Measurements from ENCODE around the gene PSME3IP1. TPM values are rescaled to one million over a fixed set of nuclear protein-coding genes. Genes with fewer than 3 reads are reported as not detected.

Gene PSME3IP1
- total RNA-seq, 1 donor: 70.2 TPM

GRCh38 chr16:57125969-57126368 lies 59.9 kb downstream of the PSME3IP1 start:
- peak; percentile 14 for DNase-seq (ENCODE audit: insufficient read length, low spot score, missing footprints)
- no peaks in the 10 kb centered on the region for H3K27me3 ChIP-seq (ENCODE audit: insufficient read depth, low read length)
- H3K79me2 ChIP-seq (ENCODE audit: insufficient read depth, low read length): no peaks in the 10 kb centered on the region
- H3K4me2 ChIP-seq (ENCODE audit: insufficient read depth, low read length): no peak overlapping the region
- no peak overlapping the region for H2AFZ ChIP-seq (ENCODE audit: low read length)
- no peak overlapping the region for H3K4me3 ChIP-seq (ENCODE audit: insufficient read depth, low read length)
- no peak for TF ChIP-seq CTCF (IDR thresholded peaks at IDR 0.05; ENCODE audit: extremely low read depth, low read depth, low read length)
- no peaks in the 10 kb centered on the region for H3K36me3 ChIP-seq (ENCODE audit: insufficient read depth, low read length)
- no peaks in the 10 kb centered on the region for H3K4me1 ChIP-seq (ENCODE audit: insufficient read depth, low read length)
- no peaks in the 10 kb centered on the region for H4K20me1 ChIP-seq (ENCODE audit: insufficient read depth, low read length)
- H3K27ac ChIP-seq (ENCODE audit: low read depth, low read length): no peak overlapping the region
- no peaks in the 10 kb centered on the region for H3K9me3 ChIP-seq (ENCODE audit: low read depth, low read length)

- Histone ChIP-seq H3K79me2 (ENCODE audit: insufficient read depth, low read length) (no peaks in the 10 kb centered on the region), H3K27ac (ENCODE audit: low read depth, low read length) (no peak overlapping the region), H3K4me3 (ENCODE audit: insufficient read depth, low read length) (no peak overlapping the region), H3K27me3 (ENCODE audit: insufficient read depth, low read length) (no peaks in the 10 kb centered on the region), H4K20me1 (ENCODE audit: insufficient read depth, low read length) (no peaks in the 10 kb centered on the region), H2AFZ (ENCODE audit: low read length) (no peak overlapping the region), H3K4me1 (ENCODE audit: insufficient read depth, low read length) (no peaks in the 10 kb centered on the region), H3K4me2 (ENCODE audit: insufficient read depth, low read length) (no peak overlapping the region), H3K36me3 (ENCODE audit: insufficient read depth, low read length) (no peaks in the 10 kb centered on the region), H3K9me3 (ENCODE audit: low read depth, low read length) (no peaks in the 10 kb centered on the region)
- no peak for TF ChIP-seq CTCF (IDR thresholded peaks at IDR 0.05; ENCODE audit: extremely low read depth, low read depth, low read length)
- peak; percentile 58 for DNase-seq (ENCODE audit: insufficient read length, low spot score, missing footprints)
These were observed 60.5 kb downstream of the PSME3IP1 start for GRCh38 chr16:57125376-57125775.

- Histone ChIP-seq H3K36me3 (ENCODE audit: insufficient read depth, low read length) (no peaks in the 10 kb centered on the region), H3K27me3 (ENCODE audit: insufficient read depth, low read length) (no peaks in the 10 kb centered on the region), H3K4me3 (ENCODE audit: insufficient read depth, low read length) (no peak overlapping the region), H4K20me1 (ENCODE audit: insufficient read depth, low read length) (no peaks in the 10 kb centered on the region), H3K9me3 (ENCODE audit: low read depth, low read length) (no peaks in the 10 kb centered on the region), H3K27ac (ENCODE audit: low read depth, low read length) (no peak overlapping the region), H2AFZ (ENCODE audit: low read length) (no peak overlapping the region), H3K79me2 (ENCODE audit: insufficient read depth, low read length) (no peaks in the 10 kb centered on the region), H3K4me1 (ENCODE audit: insufficient read depth, low read length) (no peaks in the 10 kb centered on the region), H3K4me2 (ENCODE audit: insufficient read depth, low read length) (no peak overlapping the region)
- no peak for TF ChIP-seq CTCF (IDR thresholded peaks at IDR 0.05; ENCODE audit: extremely low read depth, low read depth, low read length)
- no peak for DNase-seq (ENCODE audit: insufficient read length, low spot score, missing footprints)
These were observed 61.7 kb downstream of the PSME3IP1 start for GRCh38 chr16:57123974-57124674.

GRCh38 chr16:57123216-57123973 lies 62.4 kb downstream of the PSME3IP1 start:
- H3K9me3 ChIP-seq (ENCODE audit: low read depth, low read length): no peaks in the 10 kb centered on the region
- no peak overlapping the region for H3K4me3 ChIP-seq (ENCODE audit: insufficient read depth, low read length)
- peak; percentile 62 for DNase-seq (ENCODE audit: insufficient read length, low spot score, missing footprints)
- no peak overlapping the region for H3K4me2 ChIP-seq (ENCODE audit: insufficient read depth, low read length)
- H3K4me1 ChIP-seq (ENCODE audit: insufficient read depth, low read length): no peaks in the 10 kb centered on the region
- H2AFZ ChIP-seq (ENCODE audit: low read length): no peak overlapping the region
- no peaks in the 10 kb centered on the region for H3K27me3 ChIP-seq (ENCODE audit: insufficient read depth, low read length)
- H4K20me1 ChIP-seq (ENCODE audit: insufficient read depth, low read length): no peaks in the 10 kb centered on the region
- TF ChIP-seq CTCF (IDR thresholded peaks at IDR 0.05; ENCODE audit: extremely low read depth, low read depth, low read length): no peak
- H3K27ac ChIP-seq (ENCODE audit: low read depth, low read length): no peak overlapping the region
- no peaks in the 10 kb centered on the region for H3K36me3 ChIP-seq (ENCODE audit: insufficient read depth, low read length)
- no peaks in the 10 kb centered on the region for H3K79me2 ChIP-seq (ENCODE audit: insufficient read depth, low read length)

All from osteoblast (primary cell).